Head of caudate nucleus (tissue), 42 donors: ENCODE results near the gene PTPN3.

Source experiments
- DNase-seq, 42 donors: peaks; one replicate each; pipeline versions ENCODE4 v3.0.0 to v3.0.0-alpha.2; 2020 to 2021; ENCODE audit warnings: mixed read lengths in 7 of 42
- intact Hi-C: fragments of 100-400 bp; cut with DNase I; formaldehyde crosslinking; loops from one replicate; pipeline ENCODE4 v1.15.0; 2022

The PTPN3 gene

GRCh38 chr9:109458453-109459211, 39.5 kb downstream of the PTPN3 start:
- intact Hi-C loops = no loop called here
- no peak for DNase-seq

GRCh38 chr9:109456811-109457210, 41.3 kb downstream of the PTPN3 start:
- DNase-seq = peak in 4 of 42 donors; percentile 17 to 34 (median 22)
- intact Hi-C loops = no loop called here

GRCh38 chr9:109455861-109456260, 42.2 kb downstream of the PTPN3 start:
- DNase-seq = no peak
- intact Hi-C loops = no loop called here

- DNase-seq = no peak
- intact Hi-C loops = no loop called here
Observed at GRCh38 chr9:109455391-109455790, 42.7 kb downstream of the PTPN3 start.

- no peak for DNase-seq
- intact Hi-C loops = no loop called here
Observed at GRCh38 chr9:109454601-109455155, 43.4 kb downstream of the PTPN3 start.

GRCh38 chr9:109454041-109454440, 44.1 kb downstream of the PTPN3 start:
- intact Hi-C loops = no loop called here
- peak in 13 of 42 donors; percentile 14 to 74 (median 36) for DNase-seq

GRCh38 chr9:109453210-109453842, 44.8 kb downstream of the PTPN3 start:
- intact Hi-C loops = no loop called here
- no peak for DNase-seq

- intact Hi-C loops = no loop called here
- DNase-seq = no peak
Observed at GRCh38 chr9:109452761-109453160, 45.3 kb downstream of the PTPN3 start.

- no peak for DNase-seq
- intact Hi-C loops = no loop called here
Observed at GRCh38 chr9:109451311-109452025, 46.6 kb downstream of the PTPN3 start.

GRCh38 chr9:109450346-109450745, 47.8 kb downstream of the PTPN3 start:
- intact Hi-C loops = no loop called here
- no peak for DNase-seq

- no peak for DNase-seq
- intact Hi-C loops = loop anchor here (10.0 kb wide), 1 partner anchor 66 kb away; no protein-coding TSS in a partner anchor
Observed at GRCh38 chr9:109449036-109449798, 48.9 kb downstream of the PTPN3 start.

GRCh38 chr9:109448223-109448622, 49.9 kb downstream of the PTPN3 start:
- intact Hi-C loops = loop anchor here (10.0 kb wide), 1 partner anchor 67 kb away; no protein-coding TSS in a partner anchor

GRCh38 chr9:109447329-109448076, 50.6 kb downstream of the PTPN3 start:
- peak in 8 of 42 donors; percentile 16 to 56 (median 36) for DNase-seq
- intact Hi-C loops = loop anchor here (10.0 kb wide), 1 partner anchor 67 kb away; no protein-coding TSS in a partner anchor

More at GRCh38 chr9:109448223-109448622, 49.9 kb downstream of the PTPN3 start:
- no peak for DNase-seq

GRCh38 chr9:109444771-109445320, 53.3 kb downstream of the PTPN3 start:
- DNase-seq = no peak
- intact Hi-C loops = loop anchor here (10.0 kb wide), 1 partner anchor 70 kb away; no protein-coding TSS in a partner anchor

- intact Hi-C loops = loop anchor here (10.0 kb wide), 1 partner anchor 72 kb away; no protein-coding TSS in a partner anchor
Observed at GRCh38 chr9:109442716-109443115, 55.4 kb downstream of the PTPN3 start.

GRCh38 chr9:109441296-109441695, 56.8 kb downstream of the PTPN3 start:
- intact Hi-C loops = loop anchor here (10.0 kb wide), 1 partner anchor 74 kb away; no protein-coding TSS in a partner anchor
- DNase-seq = peak in 1 of 42 donors; percentile 6

More at GRCh38 chr9:109442716-109443115, 55.4 kb downstream of the PTPN3 start:
- DNase-seq = no peak

- intact Hi-C loops = loop anchor here (10.0 kb wide), 1 partner anchor 74 kb away; no protein-coding TSS in a partner anchor
- DNase-seq = peak in 34 of 42 donors; percentile 13 to 79 (median 50)
Observed at GRCh38 chr9:109440797-109441287, 57.3 kb downstream of the PTPN3 start.
